H1 (cell line): ENCODE results near the gene PIK3C2G. TPM values are rescaled to one million over a fixed set of nuclear protein-coding genes. Genes with fewer than 3 reads are reported as not detected.

Experiments
- CTCF ChIA-PET: fragments of 300-600 bp; sonication (Branson Sonifier 250); formaldehyde crosslinking; loops from one replicate; lab custom pipeline; 2021; ENCODE audit not compliant: partially characterized antibody; lab: Charles Lee
- POLR2A ChIA-PET: fragments of 300-600 bp; sonication (Branson Sonifier 250); formaldehyde crosslinking; loops from one replicate; lab custom pipeline; 2021; ENCODE audit warnings: inconsistent platforms; ENCODE audit not compliant: partially characterized antibody; lab: Charles Lee
- DNase-seq, 2 experiments: peaks; one replicate each; pipeline versions ENCODE4 v3.0.0 to v3.0.0-alpha.2; 2010 to 2022; ENCODE audit warnings: low spot score in 2 of 2, low read depth in 1 of 2, mixed read lengths in 1 of 2
- FAIRE-seq: peaks from 2 replicates; lab custom pipeline; 2011; peaks lifted over from hg19 to GRCh38; lab: Jason Lieb, UNC
- H2AFZ ChIP-seq: 2 replicates; pipeline ENCODE4 v1.8.1; 2012; ENCODE audit warnings: low read length, inconsistent platforms
- H2AK5ac ChIP-seq: 2 replicates; pipeline ENCODE4 v1.6.1; 2013; ENCODE audit warnings: low read depth, low read length
- H2BK120ac ChIP-seq: replicated peaks from 2 replicates; pipeline ENCODE3; 2013; ENCODE audit warnings: low read depth, low read length, inconsistent platforms
- H2BK12ac ChIP-seq: 2 replicates; pipeline ENCODE4 v1.6.1; 2013; ENCODE audit warnings: low read depth, low read length
- H2BK15ac ChIP-seq: 2 replicates; pipeline ENCODE4 v1.6.1; 2013; ENCODE audit warnings: low read length
- H2BK20ac ChIP-seq: 2 replicates; pipeline ENCODE4 v1.6.1; 2013; ENCODE audit warnings: low read length
- H2BK5ac ChIP-seq: 2 replicates; pipeline ENCODE4 v1.6.1; 2013; ENCODE audit warnings: low read depth, low read length
- H3K14ac ChIP-seq: 2 replicates; pipeline ENCODE4 v1.6.1; 2013; ENCODE audit warnings: inconsistent platforms; ENCODE audit not compliant: insufficient read length
- H3K18ac ChIP-seq: 2 replicates; pipeline ENCODE4 v1.6.1; 2013; ENCODE audit warnings: low read length; ENCODE audit errors: extremely low read depth
- H3K23ac ChIP-seq: 2 replicates; pipeline ENCODE4 v1.6.1; 2013; ENCODE audit warnings: inconsistent platforms; ENCODE audit not compliant: insufficient read length
- H3K23me2 ChIP-seq: 2 replicates; pipeline ENCODE4 v1.6.1; 2013; ENCODE audit warnings: low read depth, low read length
- H3K27ac ChIP-seq: 2 replicates; pipeline ENCODE4 v1.6.1; 2011; ENCODE audit warnings: low read depth, low read length, inconsistent platforms
- H3K27me3 ChIP-seq, 4 experiments: replicated peaks in 1 of 4; 1 replicate in 1 of 4; 2 replicates in 3 of 4; pipeline versions ENCODE4 v1.6.1 to v1.8.1; 2011 to 2013; ENCODE audit warnings: low read length in 3 of 4, mild to moderate bottlenecking in 3 of 4, inconsistent platforms in 2 of 4, mixed read lengths in 2 of 4, moderate library complexity in 1 of 4; ENCODE audit not compliant: control insufficient read depth in 3 of 4, insufficient read depth in 3 of 4; ENCODE audit errors: extremely low read depth in 1 of 4
- H3K36me3 ChIP-seq, 4 experiments: 2 replicates each; pipeline versions ENCODE4 v1.6.1 to v1.8.1; 2011 to 2013; ENCODE audit warnings: mild to moderate bottlenecking in 4 of 4, low read length in 3 of 4, moderate library complexity in 2 of 4, control low read depth in 1 of 4, inconsistent platforms in 1 of 4; ENCODE audit not compliant: insufficient read depth in 4 of 4, control insufficient read depth in 2 of 4
- H3K4ac ChIP-seq: replicated peaks from 2 replicates; pipeline ENCODE3; 2013; ENCODE audit warnings: low read length, low read depth, mixed read lengths, inconsistent platforms; ENCODE audit not compliant: insufficient read length
- H3K4me1 ChIP-seq, 4 experiments: replicated peaks in 1 of 4; 1 replicate in 1 of 4; 2 replicates in 3 of 4; pipeline versions ENCODE4 v1.6.1 to v1.8.1; 2011 to 2013; ENCODE audit warnings: low read length in 3 of 4, inconsistent platforms in 2 of 4, mixed read lengths in 1 of 4; ENCODE audit not compliant: insufficient read depth in 4 of 4, control insufficient read depth in 3 of 4
- H3K4me2 ChIP-seq, 2 experiments: 2 replicates each; pipeline versions ENCODE4 v1.6.1 to v1.8.1; 2011 to 2013; ENCODE audit warnings: low read depth in 2 of 2, low read length in 2 of 2, control low read depth in 1 of 2, inconsistent platforms in 1 of 2, mild to moderate bottlenecking in 1 of 2; ENCODE audit not compliant: insufficient read depth in 1 of 2
- H3K4me3 ChIP-seq, 4 experiments: fragments of 200-600, 300-600 bp in 1 of 4; sonication (generic), shearing (Covaris generic), sonication (Bioruptor Twin) in 1 of 4; 2 replicates each; pipeline versions ENCODE4 v1.5.1 to v1.8.1; 2011 to 2016; ENCODE audit warnings: low read length in 4 of 4, low read depth in 3 of 4, control low read depth in 2 of 4, inconsistent platforms in 2 of 4, mild to moderate bottlenecking in 2 of 4, mixed read lengths in 1 of 4, moderate library complexity in 1 of 4; ENCODE audit not compliant: insufficient read depth in 2 of 4; ENCODE audit errors: extremely low read depth in 1 of 4
- H3K56ac ChIP-seq: replicated peaks from 2 replicates; pipeline ENCODE3; 2013; ENCODE audit warnings: low read depth, mild to moderate bottlenecking, mixed read lengths, low read length, inconsistent platforms; ENCODE audit not compliant: insufficient read length
- H3K79me1 ChIP-seq: 2 replicates; pipeline ENCODE4 v1.6.1; 2013; ENCODE audit warnings: low read depth, low read length, control low read depth
- H3K79me2 ChIP-seq, 2 experiments: 2 replicates each; pipeline versions ENCODE4 v1.6.1 to v1.8.1; 2012 to 2013; ENCODE audit warnings: low read length in 2 of 2, mild to moderate bottlenecking in 2 of 2, inconsistent platforms in 1 of 2; ENCODE audit not compliant: insufficient read depth in 2 of 2, control insufficient read depth in 1 of 2
- H3K9ac ChIP-seq, 4 experiments: replicated peaks in 1 of 4; 1 replicate in 1 of 4; 2 replicates in 3 of 4; pipeline versions ENCODE4 v1.6.1 to v1.8.1; 2011 to 2013; ENCODE audit warnings: low read depth in 3 of 4, low read length in 3 of 4, control low read depth in 2 of 4, mild to moderate bottlenecking in 2 of 4, moderate library complexity in 2 of 4, inconsistent platforms in 1 of 4; ENCODE audit errors: extremely low read depth in 1 of 4
- H3K9me3 ChIP-seq, 2 experiments: 2 replicates each; pipeline versions ENCODE4 v1.6.1 to v1.8.1; 2012 to 2013; ENCODE audit warnings: mild to moderate bottlenecking in 2 of 2, moderate library complexity in 2 of 2, control low read depth in 1 of 2, inconsistent platforms in 1 of 2, low read depth in 1 of 2, low read length in 1 of 2, mixed read lengths in 1 of 2; ENCODE audit not compliant: insufficient read depth in 2 of 2
- H4K20me1 ChIP-seq, 2 experiments: replicated peaks in 1 of 2; 2 replicates each; pipeline versions ENCODE3 to v1.8.1; 2011 to 2013; ENCODE audit warnings: inconsistent platforms in 2 of 2, low read length in 2 of 2, mild to moderate bottlenecking in 1 of 2; ENCODE audit not compliant: insufficient read depth in 2 of 2, control insufficient read depth in 1 of 2
- H4K5ac ChIP-seq: 2 replicates; pipeline ENCODE4 v1.6.1; 2013; ENCODE audit warnings: low read length, low read depth, mixed read lengths, inconsistent platforms; ENCODE audit not compliant: insufficient read length
- H4K8ac ChIP-seq: 2 replicates; pipeline ENCODE4 v1.8.0; 2013; ENCODE audit warnings: mild to moderate bottlenecking, moderate library complexity, low read length, inconsistent platforms; ENCODE audit not compliant: insufficient read depth; ENCODE audit errors: extremely low read depth
- H4K91ac ChIP-seq: replicated peaks from 2 replicates; pipeline ENCODE3; 2013; ENCODE audit warnings: low read length, mixed read lengths, inconsistent platforms; ENCODE audit not compliant: insufficient read length
- JUND ChIP-seq: IDR thresholded peaks from 2 replicates; pipeline ENCODE4 v1.6.1; 2011; ENCODE audit warnings: mild to moderate bottlenecking, improper control_type of control experiment, low read length
- KDM5A ChIP-seq: fragments of 200-600 bp; IDR thresholded peaks from 2 replicates; pipeline ENCODE4 v1.7.1; 2012; ENCODE audit warnings: mild to moderate bottlenecking, low read length, inconsistent platforms, mixed read lengths
- RAD21 ChIP-seq, 2 experiments: IDR thresholded peaks in 1 of 2; conservative IDR thresholded peaks in 1 of 2; 2 replicates each; pipeline ENCODE4 v1.6.1; 2011; ENCODE audit warnings: low read depth in 2 of 2, low read length in 2 of 2, improper control_type of control experiment in 1 of 2, inconsistent platforms in 1 of 2, mild to moderate bottlenecking in 1 of 2, moderate library complexity in 1 of 2
- RFX5 ChIP-seq: IDR thresholded peaks from 2 replicates; pipeline ENCODE4 v1.6.1; 2011; ENCODE audit warnings: low read depth, low read length, improper control_type of control experiment, borderline replicate concordance
- WGBS, 2 experiments: shearing (Covaris generic) in 1 of 2; methylation state at CpG; one replicate each; pipeline versions ENCODE4 v1.1.6 to v1.1.7; 2013 to 2015; ENCODE audit warnings: low lambda C conversion rate in 2 of 2, mixed read lengths in 2 of 2, inconsistent platforms in 1 of 2, low coverage in 1 of 2, missing lambda C conversion rate in 1 of 2; ENCODE audit not compliant: insufficient replicate concordance in 2 of 2, insufficient coverage in 1 of 2, insufficient read length in 1 of 2; ENCODE audit errors: extremely low coverage in 1 of 2, missing lambda C conversion rate in 1 of 2; 5-methylcytosine and 5-hydroxymethylcytosine counted together
- polyA plus RNA-seq, 7 experiments: library from polyadenylated mRNA; depleted of rRNA in 3 of 7; stranded (reverse) in 5 of 7; unstranded in 2 of 7; fragments of >200 nt in 5 of 7; fragments of 200-250 nt in 2 of 7; gene quantifications; 1 replicate in 5 of 7; 2 replicates in 1 of 7; 4 replicates in 1 of 7; pipeline versions ENCODE4 v1.2.1 to v1.2.3, GENCODE V29; 2011 to 2013; ENCODE audit warnings: missing spikeins in 2 of 7, mixed read lengths in 2 of 7
- total RNA-seq: library from RNA; stranded (reverse); fragmentation: NEBNext Ultra II Directional; extraction: Animal tissue kit (Norgen Biotek cat#: 25700); gene quantifications from 2 replicates; pipeline ENCODE4 v1.2.1, GENCODE V29; 2021
- TF ChIP-seq, protein P1 (sequence below), 3 experiments: IDR thresholded peaks; 1 replicate in 2 of 3; 2 replicates in 1 of 3; pipeline versions ENCODE4 v1.5.1 to v1.6.1; 2011; ENCODE audit warnings: low read length in 3 of 3, mild to moderate bottlenecking in 3 of 3, inconsistent platforms in 2 of 3, low read depth in 1 of 3, moderate library complexity in 1 of 3; ENCODE audit not compliant: insufficient read depth in 1 of 3; ENCODE audit errors: control extremely low read depth in 1 of 3

Gene PIK3C2G
- total and polyA plus RNA-seq, 2 of the 8 experiments (the other 6 are each of a cell fraction or from before 2014, with no cell fraction given) = not detected

DNA sequence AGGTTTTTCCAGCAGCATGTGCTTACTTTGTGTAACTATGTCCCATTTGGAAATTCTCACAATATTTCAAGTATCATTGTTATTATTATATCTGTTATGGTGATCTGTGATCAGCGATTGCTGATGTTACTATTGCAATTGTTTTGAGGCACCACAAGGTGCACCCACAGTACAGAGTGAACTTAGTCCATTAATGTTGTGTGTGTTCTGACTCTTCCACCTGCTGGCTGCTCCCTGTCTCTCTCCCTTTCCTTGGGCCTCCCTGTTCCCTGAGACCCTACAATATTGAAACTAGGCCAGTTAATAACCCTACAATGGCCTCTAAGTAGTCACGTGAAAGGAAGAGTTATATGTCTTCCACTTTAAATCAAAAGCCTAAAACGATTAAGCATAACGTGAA is 153.9 kb downstream of the PIK3C2G start:
- DNase-seq (no peak), FAIRE-seq (no peak)
- Histone ChIP-seq H3K23ac (no peak overlapping the region), H2AFZ (0 out of 2 replicates have a peak overlapping the region, but pooled peaks have one; percentile 35), H4K8ac (no peak overlapping the region), H3K36me3 (no peaks in the 10 kb centered on the region), H2BK20ac (no peak overlapping the region), H3K56ac (no peak overlapping the region), H2BK5ac (no peak overlapping the region), H4K5ac (no peak overlapping the region), H3K23me2 (no peaks in the 10 kb centered on the region), H3K27ac (no peak overlapping the region), H3K4me2 (no peak overlapping the region), H2AK5ac (no peak overlapping the region), H3K79me1 (no peaks in the 10 kb centered on the region), H2BK120ac (no peak overlapping the region), H3K14ac (no peak overlapping the region), H3K4ac (no peak overlapping the region), H3K4me3 (no peak overlapping the region), H2BK15ac (no peak overlapping the region), H2BK12ac (no peak overlapping the region), H3K79me2 (no peaks in the 10 kb centered on the region), H3K18ac (no peak overlapping the region), H3K27me3 (no peaks in the 10 kb centered on the region), H3K9ac (no peak overlapping the region), H4K91ac (no peak overlapping the region), H3K4me1 (peaks cover 0 to 8% (median 0%) of the 10 kb centered on the region in 4 experiments; a peak in 1 of 7 replicates), H4K20me1 (no peaks in the 10 kb centered on the region), H3K9me3 (no peaks in the 10 kb centered on the region)
- WGBS, 2 experiments = 88% methylated on average over 4 of the region's 4 CpGs; no CpG with 5 or more reads in 1 of the 2 experiments
- ChIA-PET CTCF (interaction anchor here (1.1 kb wide), 1 partner anchor 15 kb away, joined by 3 read pairs; no protein-coding TSS in a partner anchor), POLR2A (no interaction called here)
- no peak for TF ChIP-seq JUND
- TF ChIP-seq, protein P1, sequence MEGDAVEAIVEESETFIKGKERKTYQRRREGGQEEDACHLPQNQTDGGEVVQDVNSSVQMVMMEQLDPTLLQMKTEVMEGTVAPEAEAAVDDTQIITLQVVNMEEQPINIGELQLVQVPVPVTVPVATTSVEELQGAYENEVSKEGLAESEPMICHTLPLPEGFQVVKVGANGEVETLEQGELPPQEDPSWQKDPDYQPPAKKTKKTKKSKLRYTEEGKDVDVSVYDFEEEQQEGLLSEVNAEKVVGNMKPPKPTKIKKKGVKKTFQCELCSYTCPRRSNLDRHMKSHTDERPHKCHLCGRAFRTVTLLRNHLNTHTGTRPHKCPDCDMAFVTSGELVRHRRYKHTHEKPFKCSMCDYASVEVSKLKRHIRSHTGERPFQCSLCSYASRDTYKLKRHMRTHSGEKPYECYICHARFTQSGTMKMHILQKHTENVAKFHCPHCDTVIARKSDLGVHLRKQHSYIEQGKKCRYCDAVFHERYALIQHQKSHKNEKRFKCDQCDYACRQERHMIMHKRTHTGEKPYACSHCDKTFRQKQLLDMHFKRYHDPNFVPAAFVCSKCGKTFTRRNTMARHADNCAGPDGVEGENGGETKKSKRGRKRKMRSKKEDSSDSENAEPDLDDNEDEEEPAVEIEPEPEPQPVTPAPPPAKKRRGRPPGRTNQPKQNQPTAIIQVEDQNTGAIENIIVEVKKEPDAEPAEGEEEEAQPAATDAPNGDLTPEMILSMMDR (IDR thresholded peaks at IDR 0.05; ENCODE audit: control extremely low read depth in 1 of 3, insufficient read depth in 1 of 3, low read depth in 1 of 3, low read length in 3 of 3) = peak in 1 of 3 experiments; percentile 44; a peak in 2 of 4 replicates
- TF ChIP-seq RAD21 (IDR thresholded peaks at IDR 0.05 in 1 of 2, conservative IDR thresholded peaks at IDR 0.05 in 1 of 2; ENCODE audit: low read depth in 2 of 2, low read length in 2 of 2) = peak; percentile 39 to 47; a peak in 3 of 4 replicates
- TF ChIP-seq KDM5A = no peak
- no peak for TF ChIP-seq RFX5
